Activated CD4-positive, alpha-beta T cell treated with anti-CD3 and anti-CD28 coated beads, Interleukin-2, amount 10 ng/mL, durations not matched to agents 7 days and 5 days (primary cell): Measurements from ENCODE around the gene GTF2E1. TPM values are rescaled to one million over a fixed set of nuclear protein-coding genes. Genes with fewer than 3 reads are reported as not detected.
"Not testable (repeated sequence)": the region's sequence is repeated elsewhere in the genome, so short reads cannot be mapped to it uniquely, and the experiment has no call there.

ENCODE experiments used
- CTCF ChIA-PET: fragments of 350-600 bp; sonication (Branson Sonifier 250); formaldehyde crosslinking; loops from one replicate; lab custom pipeline; 2021; ENCODE audit warnings: antibody characterized with exemption; lab: Charles Lee
- POLR2A ChIA-PET: fragments of 350-600 bp; sonication (Branson Sonifier 250); formaldehyde crosslinking; loops from one replicate; lab custom pipeline; 2021; ENCODE audit warnings: antibody characterized with exemption; lab: Charles Lee
- DNase-seq: peaks from one replicate; pipeline ENCODE4 v3.0.0-alpha.2; 2020
- H3K27ac Mint-ChIP-seq: one replicate; pipeline ENCODE4 v1.8.0; 2021; ENCODE audit warnings: mild to moderate bottlenecking, moderate library complexity, mixed read lengths
- H3K27me3 Mint-ChIP-seq: one replicate; pipeline ENCODE4 v1.8.0; 2021; ENCODE audit warnings: mixed read lengths
- H3K36me3 Mint-ChIP-seq: one replicate; pipeline ENCODE4 v1.8.0; 2021; ENCODE audit warnings: low read depth, mixed read lengths
- H3K4me1 Mint-ChIP-seq: one replicate; pipeline ENCODE4 v1.8.0; 2021; ENCODE audit warnings: mixed read lengths
- H3K4me3 Mint-ChIP-seq: one replicate; pipeline ENCODE4 v1.8.0; 2021; ENCODE audit warnings: mild to moderate bottlenecking, moderate library complexity, mixed read lengths
- H3K9me3 Mint-ChIP-seq: one replicate; pipeline ENCODE4 v1.8.0; 2021; ENCODE audit warnings: mixed read lengths
- total RNA-seq, 2 experiments: library from RNA; stranded (reverse); gene quantifications; one replicate each; pipeline ENCODE4 v1.2.3, GENCODE V29; 2021

GTF2E1 gene
- 10 to 100 TPM; 30.2 to 33.2 TPM for total RNA-seq

DNA sequence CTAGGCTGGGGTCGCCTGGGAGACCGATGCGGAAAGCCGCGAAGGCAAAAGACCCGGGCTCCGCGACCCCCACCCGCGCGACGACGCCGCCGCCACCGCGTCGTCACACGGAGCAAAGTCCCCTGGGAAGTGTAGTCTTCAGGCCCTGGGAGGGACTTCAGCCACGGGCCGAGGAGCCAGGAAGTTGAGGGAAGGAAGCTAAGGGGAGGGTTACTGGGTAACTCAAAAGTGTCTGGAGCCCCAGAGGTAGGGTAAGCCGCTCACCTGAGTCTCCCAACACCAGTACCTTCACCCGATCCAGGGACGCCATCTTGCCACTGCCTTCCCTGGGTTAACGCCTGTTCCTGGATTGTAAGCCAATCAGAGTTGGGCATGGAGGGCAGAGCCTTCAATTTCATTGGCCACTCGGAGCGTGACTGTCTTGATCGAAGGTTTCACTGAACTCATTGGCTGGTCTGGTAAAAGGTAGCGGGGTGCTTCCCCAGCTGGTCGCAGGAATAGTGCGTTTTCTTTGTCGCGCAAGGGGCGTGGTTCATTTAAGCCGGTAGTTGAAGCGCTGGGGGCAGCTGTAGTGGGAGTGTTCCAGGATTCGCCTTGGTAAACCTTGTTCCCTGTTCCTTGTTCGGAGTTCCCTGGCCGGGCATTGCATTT, at the start of gene GTF2E1, which contains the start of gene RABL3:
Gene GTF2E1, plus strand, starts transcription at position 547 of the 651 bp plus-strand sequence. CDS start 7,809 bp downstream, outside the sequence.
Gene RABL3, minus strand, starts transcription at position 319 of the 651 bp plus-strand sequence. Its CDS starts 9 bp downstream, at position 310.
- Mint-ChIP-seq H3K36me3 (peaks cover 19% of the 10 kb centered on the region), H3K4me1 (peaks cover 33% of the 10 kb centered on the region), H3K9me3 (peaks cover 1% of the 10 kb centered on the region), H3K27me3 (no peaks in the 10 kb centered on the region), H3K4me3 (peak within 1 kb of the TSS; percentile 93), H3K27ac (peak within 1 kb of the TSS; percentile 95)
- CTCF ChIA-PET, result interaction anchor here (0.9 to 1.8 kb wide), 5 partner anchors 13 to 145 kb away, joined by 3 to 5 read pairs (median 4); no protein-coding TSS in a partner anchor
- peak; percentile 98 for DNase-seq
- POLR2A ChIA-PET, result interaction anchor here (0.6 to 1.6 kb wide), 2 partner anchors 146 to 177 kb away, joined by 3 to 4 read pairs; partner anchors contain the start of gene NDUFB4

DNA sequence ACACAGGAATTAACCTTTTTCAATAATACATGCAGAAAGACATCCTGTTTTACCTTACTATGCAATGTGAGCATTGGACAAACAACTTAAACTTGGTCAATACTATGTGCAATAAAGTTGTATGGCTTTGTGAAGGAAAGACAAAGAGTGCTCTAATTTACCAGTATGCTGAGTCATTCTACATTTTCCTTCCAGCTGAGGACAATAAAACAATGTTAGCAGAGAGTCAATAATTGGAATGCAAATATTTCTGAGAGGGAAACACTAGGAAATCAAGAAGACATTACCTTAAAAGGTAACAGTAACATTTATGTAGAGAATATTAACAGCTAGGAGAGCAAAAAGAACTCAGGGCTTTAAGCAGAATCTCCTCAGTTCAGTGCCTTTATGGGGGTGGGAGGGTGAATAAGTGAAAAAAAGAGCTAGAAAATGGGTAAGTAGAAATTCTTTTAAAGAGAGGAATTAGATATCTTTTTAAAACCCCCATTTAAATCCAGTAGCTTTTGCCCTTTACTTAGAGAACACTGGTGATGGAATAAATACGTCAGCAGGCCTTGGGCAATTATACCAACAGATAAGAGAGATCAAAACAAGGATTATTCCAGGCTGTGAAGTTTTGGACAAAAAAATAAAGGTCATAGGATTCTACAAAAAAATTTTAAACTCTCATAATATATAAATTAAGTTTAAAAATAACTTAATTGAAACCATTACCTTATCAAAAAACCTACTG, 48.9 kb upstream of the GTF2E1 start:
- DNase-seq, result no peak
- Mint-ChIP-seq H3K27me3 (no peaks in the 10 kb centered on the region), H3K9me3 (no peaks in the 10 kb centered on the region), H3K27ac (no peak overlapping the region), H3K4me3 (no peak overlapping the region), H3K36me3 (peaks cover 15% of the 10 kb centered on the region), H3K4me1 (no peaks in the 10 kb centered on the region)
- ChIA-PET CTCF (no interaction called here), POLR2A (no interaction called here)

DNA sequence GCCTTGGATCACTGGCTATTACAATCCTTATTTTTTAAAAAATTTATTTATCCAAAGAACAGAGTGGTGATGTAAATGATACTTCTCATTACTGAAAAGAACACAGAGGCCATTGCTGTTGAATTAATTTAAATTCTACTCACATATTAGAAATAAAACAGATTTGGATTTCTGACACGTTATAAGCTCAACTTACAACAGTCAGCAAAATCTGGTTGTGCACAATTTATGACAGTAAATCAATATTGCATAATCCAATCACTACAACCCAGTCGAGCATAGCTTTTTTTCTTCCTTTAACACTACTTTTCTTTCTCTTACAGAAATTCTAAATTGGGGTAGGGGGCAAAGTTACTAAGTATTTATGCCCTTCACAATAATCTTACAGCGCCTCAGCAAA, 43.2 kb upstream of the GTF2E1 start:
- CTCF ChIA-PET, result interaction anchor here (1.3 kb wide), 1 partner anchor 13 kb away, joined by 4 read pairs; no protein-coding TSS in a partner anchor
- Mint-ChIP-seq H3K4me1 (no peaks in the 10 kb centered on the region), H3K36me3 (peaks cover 30% of the 10 kb centered on the region), H3K9me3 (peaks cover 18% of the 10 kb centered on the region), H3K27me3 (no peaks in the 10 kb centered on the region), H3K27ac (no peak overlapping the region), H3K4me3 (no peak overlapping the region)
- POLR2A ChIA-PET, result no interaction called here
- no peak for DNase-seq

DNA sequence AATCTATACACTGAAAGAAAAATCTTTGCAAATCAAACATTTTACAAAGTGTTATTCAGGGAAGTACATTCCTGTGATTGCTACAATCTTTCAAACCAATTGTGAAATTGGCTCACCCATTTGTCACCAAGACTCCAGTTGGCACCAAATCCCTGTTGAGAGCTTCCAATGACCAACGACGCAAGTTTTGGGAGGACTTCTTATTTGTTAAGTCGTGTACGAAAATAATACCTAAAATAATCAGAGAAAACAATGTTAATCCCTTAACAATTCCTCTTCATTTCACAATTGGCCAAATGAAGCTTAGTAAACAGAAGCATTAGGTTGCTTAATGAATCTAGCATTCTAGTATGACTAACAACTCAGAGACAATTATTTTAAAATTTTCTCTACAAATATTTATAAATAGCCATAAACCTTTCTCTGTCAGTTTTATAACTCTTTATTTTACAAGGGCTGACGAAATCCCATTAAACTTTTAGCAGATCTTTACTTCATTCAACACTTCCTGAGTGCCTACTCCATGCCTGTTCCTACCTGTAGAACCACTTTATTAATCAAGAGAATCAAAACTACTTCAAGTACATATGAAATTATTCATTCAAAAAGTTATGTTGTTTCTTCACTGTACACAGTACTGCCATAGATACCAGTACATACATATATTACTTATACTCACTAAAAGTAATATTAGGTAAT, 36.5 kb upstream of the GTF2E1 start:
- POLR2A ChIA-PET, result no interaction called here
- DNase-seq, result no peak
- Mint-ChIP-seq H3K36me3 (peaks cover 39% of the 10 kb centered on the region), H3K4me1 (no peaks in the 10 kb centered on the region), H3K4me3 (no peak overlapping the region), H3K27me3 (no peaks in the 10 kb centered on the region), H3K9me3 (peaks cover 19% of the 10 kb centered on the region), H3K27ac (no peak overlapping the region)
- CTCF ChIA-PET, result interaction anchor here (1.2 kb wide), 1 partner anchor 34 kb away, joined by 4 read pairs; no protein-coding TSS in a partner anchor

DNA sequence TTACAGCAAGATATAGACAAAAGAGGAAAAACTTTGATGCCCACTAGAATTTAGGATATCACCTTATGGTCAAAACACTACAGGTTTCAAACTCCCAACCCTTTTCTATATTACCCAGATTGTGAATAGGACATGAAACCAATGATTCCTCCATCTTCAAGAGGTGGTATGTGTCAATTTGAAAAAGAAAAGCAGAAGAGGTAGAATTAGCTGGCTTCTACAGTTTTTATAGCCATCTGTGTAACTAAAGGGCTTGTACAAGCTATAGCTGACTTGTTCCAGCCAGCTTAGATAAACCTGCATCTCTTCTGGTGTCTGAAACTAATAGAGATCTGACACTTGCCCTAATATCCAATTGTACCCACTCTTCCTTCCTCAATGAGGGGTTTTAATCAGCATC, 35.6 kb upstream of the GTF2E1 start:
- ChIA-PET POLR2A (no interaction called here), CTCF (interaction anchor here (1.2 kb wide), 1 partner anchor 33 kb away, joined by 4 read pairs; no protein-coding TSS in a partner anchor)
- H3K27me3 Mint-ChIP-seq, result no peaks in the 10 kb centered on the region
- H3K27ac Mint-ChIP-seq, result no peak overlapping the region
- peaks cover 17% of the 10 kb centered on the region for H3K9me3 Mint-ChIP-seq
- no peak for DNase-seq
- no peaks in the 10 kb centered on the region for H3K4me1 Mint-ChIP-seq
- no peak overlapping the region for H3K4me3 Mint-ChIP-seq
- peaks cover 37% of the 10 kb centered on the region for H3K36me3 Mint-ChIP-seq

DNA sequence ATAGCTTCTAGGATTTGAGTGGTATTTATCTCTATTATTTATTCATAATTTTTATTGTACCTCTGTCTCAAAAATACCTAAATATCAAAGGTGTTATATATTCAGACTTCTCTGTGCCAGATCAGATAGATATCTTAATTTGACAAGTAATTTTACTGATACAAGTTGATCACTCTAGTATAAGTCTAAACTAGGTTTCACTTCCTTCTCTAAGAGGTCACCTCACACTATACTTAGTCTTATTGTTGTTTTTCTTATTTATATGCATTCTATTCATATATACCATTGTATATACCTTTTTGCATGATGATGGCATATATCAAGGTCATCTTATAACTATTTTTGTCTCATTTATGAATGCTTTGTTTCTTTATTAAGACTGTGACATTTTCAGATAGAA, 34.1 kb upstream of the GTF2E1 start:
- DNase-seq, result no peak
- Mint-ChIP-seq H3K4me3 (no peak overlapping the region), H3K9me3 (peaks cover 7% of the 10 kb centered on the region), H3K4me1 (no peaks in the 10 kb centered on the region), H3K36me3 (peaks cover 26% of the 10 kb centered on the region), H3K27me3 (no peaks in the 10 kb centered on the region), H3K27ac (no peak overlapping the region)
- CTCF ChIA-PET, result no interaction called here
- POLR2A ChIA-PET, result no interaction called here

DNA sequence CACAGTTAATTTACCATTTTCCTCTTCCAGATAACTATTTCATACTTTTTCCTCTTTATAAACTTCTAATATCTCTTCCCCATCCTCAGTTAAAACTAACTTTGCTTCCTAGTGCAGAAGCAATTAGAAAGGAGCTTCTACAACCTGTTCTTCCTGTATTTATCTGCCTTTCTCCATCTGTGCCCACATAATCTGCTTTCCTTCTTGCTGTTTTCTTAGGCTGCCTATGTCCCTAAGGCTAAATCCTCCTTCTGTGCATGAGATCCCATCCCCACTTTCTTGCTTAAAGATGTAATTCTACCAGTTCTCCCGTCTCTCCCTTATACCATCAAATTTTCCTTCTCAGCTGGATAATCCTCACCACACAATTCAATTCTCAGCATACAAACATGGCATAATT, 32.2 kb upstream of the GTF2E1 start:
- ChIA-PET CTCF (interaction anchor here (0.6 kb wide), 1 partner anchor 503 kb away, joined by 8 read pairs; no protein-coding TSS in a partner anchor), POLR2A (no interaction called here)
- no peaks in the 10 kb centered on the region for H3K27me3 Mint-ChIP-seq
- H3K4me3 Mint-ChIP-seq, result no peak overlapping the region
- DNase-seq, result no peak
- no peaks in the 10 kb centered on the region for H3K4me1 Mint-ChIP-seq
- no peaks in the 10 kb centered on the region for H3K9me3 Mint-ChIP-seq
- no peak overlapping the region for H3K27ac Mint-ChIP-seq
- peaks cover 15% of the 10 kb centered on the region for H3K36me3 Mint-ChIP-seq

DNA sequence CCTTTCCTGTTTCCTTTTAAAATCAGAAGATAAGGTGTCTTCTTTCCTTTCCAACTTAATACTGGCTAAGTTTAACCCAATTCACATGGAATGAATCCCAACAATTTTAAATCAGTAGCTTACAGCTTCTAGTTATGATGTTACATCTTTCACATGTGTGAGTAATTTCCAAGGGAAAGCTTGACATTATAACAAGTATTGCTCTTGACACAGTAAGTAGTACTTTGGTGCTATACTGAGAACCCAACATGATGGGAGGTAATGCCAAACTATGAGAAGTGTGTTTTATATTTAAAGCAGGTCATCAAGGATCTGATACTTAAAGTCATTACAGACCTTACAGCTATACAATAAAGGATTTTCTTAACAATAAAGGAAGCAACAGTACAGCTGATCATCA, 29.3 kb upstream of the GTF2E1 start:
- ChIA-PET POLR2A (no interaction called here), CTCF (interaction anchor here (0.7 kb wide), 2 partner anchors 18 to 386 kb away, joined by 4 read pairs; no protein-coding TSS in a partner anchor)
- Mint-ChIP-seq H3K9me3 (peaks cover 4% of the 10 kb centered on the region), H3K36me3 (peaks cover 7% of the 10 kb centered on the region), H3K4me1 (peaks cover 4% of the 10 kb centered on the region), H3K4me3 (no peak overlapping the region), H3K27me3 (no peaks in the 10 kb centered on the region), H3K27ac (no peak overlapping the region)
- DNase-seq, result no peak

DNA sequence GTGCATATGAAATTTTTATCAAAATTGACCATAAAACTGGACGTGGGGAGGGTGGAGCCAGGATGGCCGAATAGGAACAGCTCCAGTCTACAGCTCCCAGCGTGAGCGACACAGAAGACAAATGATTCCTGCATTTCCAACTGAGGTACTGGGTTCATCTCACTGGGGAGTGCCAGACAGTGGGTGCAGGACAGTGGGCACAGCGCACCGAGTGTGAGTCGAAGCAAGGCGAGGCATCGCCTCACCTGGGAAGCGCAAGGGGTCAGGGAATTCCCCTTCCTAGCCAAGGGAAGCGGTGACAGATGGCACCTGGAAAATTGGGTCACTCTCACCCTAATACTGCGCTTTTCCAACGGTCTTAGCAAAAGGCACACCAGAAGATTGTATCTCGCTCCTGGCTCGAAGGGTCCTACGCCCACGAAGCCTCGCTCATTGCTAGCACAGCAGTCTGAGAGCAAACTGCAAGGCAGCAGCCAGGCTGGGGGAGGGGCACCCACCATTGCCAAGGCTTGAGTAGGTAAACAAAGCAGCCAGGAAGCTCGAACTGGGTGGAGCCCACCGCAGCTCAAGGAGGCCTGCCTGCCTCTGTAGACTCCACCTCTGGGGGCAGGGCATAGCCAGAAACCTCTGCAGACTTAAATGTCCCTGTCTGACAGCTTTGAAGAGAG, 23.2 kb upstream of the GTF2E1 start:
- H3K27me3 Mint-ChIP-seq, H3K9me3 Mint-ChIP-seq, POLR2A ChIA-PET: not testable (repeated sequence)
- peak; percentile 88 for DNase-seq
- H3K36me3 Mint-ChIP-seq, result peaks cover 35% of the 10 kb centered on the region
- H3K4me1 Mint-ChIP-seq, result peaks cover 34% of the 10 kb centered on the region
- CTCF ChIA-PET, result interaction anchor here (1.2 kb wide), 1 partner anchor 12 kb away, joined by 3 read pairs; no protein-coding TSS in a partner anchor
- peak overlapping the region; percentile 95 for H3K27ac Mint-ChIP-seq
- H3K4me3 Mint-ChIP-seq, result peak overlapping the region; percentile 56

DNA sequence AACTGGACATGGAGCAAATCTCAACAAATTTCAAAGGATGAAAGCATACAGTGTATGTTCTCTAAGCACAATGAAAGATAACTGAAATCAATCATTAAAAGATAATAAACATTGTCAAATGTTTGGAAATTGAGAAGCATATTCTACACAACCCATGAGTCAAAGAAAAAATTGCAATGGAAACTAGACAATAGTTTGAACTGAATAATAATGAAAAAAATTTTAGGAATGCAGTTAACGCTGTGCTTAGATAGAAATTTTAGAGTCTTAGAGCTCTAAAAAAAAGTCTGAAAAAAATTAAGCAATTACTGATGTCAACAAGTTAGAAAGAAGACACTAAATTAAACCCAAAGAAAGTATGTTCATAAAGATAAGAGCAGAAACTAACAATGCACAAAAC, 15.8 kb upstream of the GTF2E1 start:
- Mint-ChIP-seq H3K4me1 (no peaks in the 10 kb centered on the region), H3K27ac (no peak overlapping the region), H3K9me3 (peaks cover 3% of the 10 kb centered on the region), H3K4me3 (no peak overlapping the region), H3K27me3 (no peaks in the 10 kb centered on the region), H3K36me3 (peaks cover 31% of the 10 kb centered on the region)
- ChIA-PET CTCF (no interaction called here), POLR2A (no interaction called here)
- no peak for DNase-seq

DNA sequence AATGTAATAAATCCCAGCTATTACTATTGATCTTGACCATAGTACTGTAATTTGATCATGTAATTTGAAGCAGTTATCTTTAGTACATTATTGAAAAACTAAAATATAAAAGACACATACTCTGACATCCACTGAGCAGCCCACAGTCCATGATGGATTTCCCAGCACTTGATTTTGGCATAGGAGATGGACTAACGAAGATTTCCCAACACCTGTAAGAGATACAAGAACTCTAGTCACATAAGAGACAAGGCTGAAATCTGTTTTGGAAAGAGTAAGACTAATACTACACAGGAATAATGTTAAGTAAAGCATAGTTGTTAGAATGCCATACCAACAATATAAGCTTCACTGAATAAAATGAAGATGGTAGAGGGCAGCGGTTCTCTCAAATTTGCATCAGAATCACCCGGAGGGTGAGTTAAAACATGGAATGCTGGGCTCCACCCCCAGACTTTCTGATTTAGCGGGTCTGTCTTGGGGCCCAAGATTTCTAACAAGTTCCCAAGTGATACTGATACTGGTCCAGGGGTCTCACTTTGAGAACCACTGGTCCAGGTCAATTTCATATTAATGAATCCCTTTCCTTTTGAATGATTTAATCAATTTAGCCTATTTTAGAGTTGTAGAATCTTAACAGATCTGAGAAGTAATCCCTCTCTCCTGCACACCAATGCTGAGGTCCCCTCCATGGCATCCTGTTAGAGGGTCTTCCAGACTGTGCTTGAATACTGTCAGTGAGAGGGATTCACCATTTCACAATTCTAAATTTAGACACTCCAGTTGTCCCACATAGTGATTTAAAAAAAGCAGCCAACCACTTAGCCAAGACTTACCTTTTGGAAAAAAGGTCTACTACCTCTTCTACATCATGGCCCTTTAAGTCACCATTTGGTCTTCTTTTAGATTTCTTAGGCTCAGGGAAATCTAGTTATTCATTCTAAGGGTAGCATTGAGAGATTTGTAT, 11.7 kb upstream of the GTF2E1 start:
- CTCF ChIA-PET, result interaction anchor here (0.6 to 1.0 kb wide), 2 partner anchors 9 to 11 kb away, joined by 3 read pairs; no protein-coding TSS in a partner anchor
- POLR2A ChIA-PET, result no interaction called here
- H3K4me3 Mint-ChIP-seq, result no peak overlapping the region
- peaks cover 25% of the 10 kb centered on the region for H3K36me3 Mint-ChIP-seq
- H3K9me3 Mint-ChIP-seq, result peaks cover 9% of the 10 kb centered on the region
- H3K27me3 Mint-ChIP-seq, result peaks cover 2% of the 10 kb centered on the region
- DNase-seq, result no peak
- no peak overlapping the region for H3K27ac Mint-ChIP-seq
- no peaks in the 10 kb centered on the region for H3K4me1 Mint-ChIP-seq
